Erythroblast (primary cell): ENCODE measurements around the gene CD300H.

ENCODE experiments used
- GATA1 ChIP-seq: IDR thresholded peaks from 2 replicates; pipeline ENCODE4 v1.6.1; 2011; ENCODE audit warnings: low read depth, mild to moderate bottlenecking, control low read depth, low read length, moderate library complexity
- POLR2A ChIP-seq: IDR thresholded peaks from 2 replicates; pipeline ENCODE4 v1.6.1; 2011; ENCODE audit warnings: mild to moderate bottlenecking, low read length

DNA sequence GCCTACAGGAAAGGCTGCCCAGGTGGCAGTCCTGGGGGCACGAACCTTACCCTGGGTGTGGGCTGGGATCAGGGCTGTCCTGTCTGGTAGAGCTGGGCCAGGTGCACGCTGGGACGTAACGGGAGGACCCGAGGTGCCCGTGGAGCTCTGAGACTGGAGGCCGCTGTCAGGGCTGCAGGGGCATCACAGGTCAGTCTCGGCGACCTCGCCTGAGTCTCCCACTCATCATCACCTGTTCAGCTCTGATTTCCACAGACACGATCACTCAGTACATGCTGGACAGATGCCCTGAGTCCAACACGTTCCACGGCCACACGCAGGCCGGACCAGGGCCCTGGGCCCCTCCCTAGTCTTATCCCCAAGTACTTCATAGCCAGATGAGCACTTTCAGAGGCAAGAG lies 16.7 kb downstream of the CD300H start:
- TF ChIP-seq POLR2A: no peak
- TF ChIP-seq GATA1: no peak
